ENCODE measurements around the gene ZNF616.

ZNF616 gene

GRCh38 chr19:52102782-52103181 is 37.0 kb downstream of the ZNF616 start:
- TF ChIP-seq YY1 (IDR thresholded peaks at IDR 0.05; ENCODE audit: low read depth) = no peak
- TF ChIP-seq TAF1 (IDR thresholded peaks at IDR 0.05; ENCODE audit: low read depth) = no peak
- no peak for TF ChIP-seq CEBPB (IDR thresholded peaks at IDR 0.05)
- TF ChIP-seq REST (IDR thresholded peaks at IDR 0.05; ENCODE audit: low read depth) = no peak
- TF ChIP-seq EP300 (IDR thresholded peaks at IDR 0.05; ENCODE audit: borderline replicate concordance) = no peak
- TF ChIP-seq EGR1 (IDR thresholded peaks at IDR 0.05) = no peak
- no peak for TF ChIP-seq FOXM1 (IDR thresholded peaks at IDR 0.05; ENCODE audit: borderline replicate concordance, low read depth)
- no peak for TF ChIP-seq TEAD4 (IDR thresholded peaks at IDR 0.05)
- TF ChIP-seq MAX (IDR thresholded peaks at IDR 0.05) = no peak
- no peak for TF ChIP-seq NFIC (IDR thresholded peaks at IDR 0.05)
- TF ChIP-seq CREB1 (IDR thresholded peaks at IDR 0.05; ENCODE audit: low read depth) = no peak
- TF ChIP-seq ZBTB7A (IDR thresholded peaks at IDR 0.05; ENCODE audit: low read depth) = no peak
- no peak for TF ChIP-seq RAD21 (IDR thresholded peaks at IDR 0.05; ENCODE audit: low read depth)
- TF ChIP-seq TCF12 (IDR thresholded peaks at IDR 0.05; ENCODE audit: low read depth) = no peak
- TF ChIP-seq USF1 (IDR thresholded peaks at IDR 0.05) = no peak

- TF ChIP-seq ZBTB7A (IDR thresholded peaks at IDR 0.05; ENCODE audit: low read depth) (no peak), TEAD4 (IDR thresholded peaks at IDR 0.05) (no peak), USF1 (IDR thresholded peaks at IDR 0.05) (no peak), YY1 (IDR thresholded peaks at IDR 0.05; ENCODE audit: low read depth) (no peak), MAX (IDR thresholded peaks at IDR 0.05) (no peak), RAD21 (IDR thresholded peaks at IDR 0.05; ENCODE audit: low read depth) (no peak), TCF12 (IDR thresholded peaks at IDR 0.05; ENCODE audit: low read depth) (no peak), CREB1 (IDR thresholded peaks at IDR 0.05; ENCODE audit: low read depth) (no peak), TAF1 (IDR thresholded peaks at IDR 0.05; ENCODE audit: low read depth) (no peak), NFIC (IDR thresholded peaks at IDR 0.05) (no peak), EP300 (IDR thresholded peaks at IDR 0.05; ENCODE audit: borderline replicate concordance) (no peak), REST (IDR thresholded peaks at IDR 0.05; ENCODE audit: low read depth) (no peak), CEBPB (IDR thresholded peaks at IDR 0.05) (no peak), EGR1 (IDR thresholded peaks at IDR 0.05) (no peak), FOXM1 (IDR thresholded peaks at IDR 0.05; ENCODE audit: borderline replicate concordance, low read depth) (no peak)
Observed at GRCh38 chr19:52101866-52102562, 37.7 kb downstream of the ZNF616 start.

- TF ChIP-seq CEBPB (IDR thresholded peaks at IDR 0.05) (no peak), TAF1 (IDR thresholded peaks at IDR 0.05; ENCODE audit: low read depth) (no peak), EGR1 (IDR thresholded peaks at IDR 0.05) (no peak), MAX (IDR thresholded peaks at IDR 0.05) (no peak), EP300 (IDR thresholded peaks at IDR 0.05; ENCODE audit: borderline replicate concordance) (no peak), USF1 (IDR thresholded peaks at IDR 0.05) (no peak), TEAD4 (IDR thresholded peaks at IDR 0.05) (no peak), TCF12 (IDR thresholded peaks at IDR 0.05; ENCODE audit: low read depth) (no peak), YY1 (IDR thresholded peaks at IDR 0.05; ENCODE audit: low read depth) (no peak), NFIC (IDR thresholded peaks at IDR 0.05) (no peak), ZBTB7A (IDR thresholded peaks at IDR 0.05; ENCODE audit: low read depth) (no peak), RAD21 (IDR thresholded peaks at IDR 0.05; ENCODE audit: low read depth) (no peak), REST (IDR thresholded peaks at IDR 0.05; ENCODE audit: low read depth) (no peak), FOXM1 (IDR thresholded peaks at IDR 0.05; ENCODE audit: borderline replicate concordance, low read depth) (no peak), CREB1 (IDR thresholded peaks at IDR 0.05; ENCODE audit: low read depth) (no peak)
Observed at GRCh38 chr19:52099497-52100138, 40.1 kb downstream of the ZNF616 start.
